LHCN-M2 (cell line): ENCODE data around the gene SLCO4A1. TPM values are rescaled to one million over a fixed set of nuclear protein-coding genes. Genes with fewer than 3 reads are reported as not detected.
A peak's percentile ranks its signal among the peaks of the same experiment; 100 is the strongest.

Source experiments
- DNase-seq: peaks from one replicate; pipeline ENCODE4 v3.0.0-alpha.2; 2012; ENCODE audit warnings: low read depth
- total RNA-seq: library from RNA; depleted of rRNA; stranded (reverse); fragments of >200 nt; gene quantifications from 2 replicates; pipeline ENCODE4 v1.2.3, GENCODE V29; 2014; rRNA removed

Gene SLCO4A1
- total RNA-seq, 1 experiment from 2014 or later: 0.17 TPM

DNA sequence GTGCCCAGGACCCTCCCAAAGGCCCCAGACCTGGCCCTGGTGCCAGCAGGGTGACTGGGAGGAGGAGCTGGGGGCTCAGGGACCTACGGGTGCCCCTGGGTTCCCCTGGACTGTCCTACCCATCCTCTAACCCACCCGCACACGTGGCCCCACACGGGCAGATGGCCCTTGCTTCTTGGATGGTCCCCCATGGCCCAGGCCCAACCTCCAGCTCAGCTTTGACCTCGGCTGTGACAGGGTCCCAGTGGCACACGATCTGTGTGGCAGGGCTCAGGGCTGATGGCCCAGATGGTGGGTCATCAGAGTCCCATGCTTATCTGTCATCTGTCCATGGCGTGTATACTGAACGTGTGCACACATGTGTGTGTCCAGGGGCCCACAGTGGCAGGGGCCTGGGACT lies 70.3 kb downstream of the SLCO4A1 start:
- DNase-seq: no peak

GRCh38 chr20:62714006-62714405 lies 71.7 kb downstream of the SLCO4A1 start:
- DNase-seq: no peak

GRCh38 chr20:62714799-62715198 lies 72.5 kb downstream of the SLCO4A1 start:
- no peak for DNase-seq

DNA sequence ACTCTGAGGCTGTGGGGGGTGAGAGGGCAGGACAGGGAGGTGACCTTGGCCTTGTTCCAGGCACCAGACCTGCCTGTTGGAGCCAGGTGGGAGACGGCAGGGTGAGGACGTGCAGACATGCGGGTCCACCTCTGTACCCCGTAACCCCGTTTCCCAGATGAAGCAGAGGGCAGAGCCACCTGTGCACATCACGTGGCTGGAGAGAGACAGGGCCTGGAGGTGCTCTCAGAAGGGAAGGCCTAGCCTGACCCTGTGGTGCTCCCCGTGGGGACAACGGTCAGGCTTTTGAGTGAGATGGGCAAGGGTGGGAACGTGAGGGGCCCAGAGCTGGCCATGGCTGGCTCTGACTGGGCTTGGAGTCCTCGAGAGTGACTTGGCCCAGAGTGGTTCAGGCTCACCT lies 72.9 kb downstream of the SLCO4A1 start:
- DNase-seq: no peak

DNA sequence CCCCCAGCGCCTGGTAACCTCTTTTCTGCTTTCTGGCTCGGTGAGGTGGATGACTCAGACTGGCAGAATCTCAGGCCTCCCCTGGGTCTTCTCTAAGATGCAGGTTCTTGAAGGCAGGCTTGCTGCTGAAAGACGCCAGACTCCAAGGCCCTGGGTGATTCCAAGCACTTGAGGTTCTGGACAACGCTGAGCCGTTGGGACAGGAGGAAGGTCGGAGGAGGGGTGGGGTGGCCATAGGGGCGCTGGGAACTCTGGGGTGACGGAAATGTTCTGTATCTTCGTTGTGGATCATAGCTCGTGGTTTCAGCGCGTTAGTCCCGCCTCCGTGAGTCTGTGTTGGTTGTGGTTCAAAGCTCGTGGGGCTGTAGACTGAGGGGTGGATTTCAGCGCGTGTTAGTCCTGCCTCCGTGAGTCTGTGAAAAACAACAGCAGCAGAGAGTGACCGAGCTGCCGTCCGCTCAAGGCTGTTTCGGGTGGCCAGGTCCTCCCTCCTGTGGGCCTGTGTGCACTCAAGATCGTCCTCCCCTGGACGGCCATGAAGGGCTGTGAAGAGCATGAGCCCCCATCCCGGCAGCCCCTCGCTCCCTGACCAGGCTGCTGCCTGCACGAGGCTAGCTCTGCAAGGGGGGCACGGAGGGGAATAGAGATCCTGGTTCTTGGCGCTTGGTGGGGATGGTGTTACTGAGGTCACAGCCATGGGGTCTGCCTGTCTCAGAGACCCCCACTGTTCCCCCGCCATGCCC lies 74.1 kb downstream of the SLCO4A1 start:
- DNase-seq: peak; percentile 32

DNA sequence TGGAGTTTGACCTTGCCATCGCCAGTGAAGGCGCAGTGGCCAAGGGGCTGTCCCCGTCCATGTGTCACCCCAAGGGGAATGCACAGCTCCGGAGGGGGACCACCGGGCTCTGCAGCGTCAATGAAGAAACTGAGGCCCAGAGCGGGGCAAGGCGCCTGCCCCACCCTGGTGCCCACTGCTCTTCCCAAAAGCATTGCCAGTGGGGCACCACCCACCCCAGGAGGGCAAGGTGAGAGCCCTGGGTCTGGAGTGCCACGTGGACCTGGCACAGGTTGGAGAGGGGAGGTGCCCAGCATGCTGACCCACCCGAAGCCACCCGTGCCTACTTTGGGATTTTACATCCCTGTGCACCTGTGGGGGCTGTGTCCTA lies 74.6 kb downstream of the SLCO4A1 start:
- DNase-seq: no peak

DNA sequence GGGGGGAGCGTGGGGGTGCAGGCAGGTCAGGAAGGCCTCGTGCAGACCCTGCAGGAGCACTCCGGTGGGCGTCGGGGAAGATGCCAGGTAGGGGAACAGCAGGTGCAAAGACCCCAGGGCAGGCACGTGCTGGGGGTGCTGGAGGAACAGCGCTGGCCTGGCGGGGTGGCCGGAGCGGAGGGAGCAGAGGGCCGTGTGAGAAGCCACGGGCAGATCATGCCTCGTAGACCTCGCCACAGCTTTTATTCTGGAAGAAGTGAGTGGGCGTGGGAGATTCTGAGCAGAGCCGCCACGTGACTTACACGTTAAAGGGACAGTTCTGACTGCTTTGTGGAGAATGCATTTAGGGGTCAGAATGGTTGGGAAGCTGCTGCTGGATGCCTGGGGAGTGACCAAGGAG lies 75.6 kb downstream of the SLCO4A1 start:
- DNase-seq: peak; percentile 13

DNA sequence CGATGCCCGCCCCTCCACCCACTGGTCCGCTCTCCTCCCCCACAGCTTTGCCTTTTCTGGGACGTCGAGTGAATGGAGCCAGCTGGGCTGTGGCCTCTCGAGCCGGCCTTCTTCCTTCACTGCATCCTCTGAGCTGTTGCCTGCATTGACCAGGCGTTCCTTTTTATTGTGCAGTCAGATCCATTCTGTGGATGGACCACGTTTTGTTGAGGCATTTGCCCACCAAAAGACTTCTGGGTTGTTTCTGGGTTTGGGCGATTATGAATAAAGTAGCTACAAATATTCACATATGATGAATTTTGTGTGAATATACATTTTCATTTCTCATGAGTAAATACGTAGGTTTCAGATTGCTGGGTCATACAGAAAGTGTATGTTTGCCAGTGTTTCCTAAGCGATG lies 76.2 kb downstream of the SLCO4A1 start:
- DNase-seq: no peak

GRCh38 chr20:62719250-62719935 lies 77.1 kb downstream of the SLCO4A1 start:
- no peak for DNase-seq

Other genes starting within 250 kb of the SLCO4A1 start
- gene CABLES2, start 235.2 kb upstream of the SLCO4A1 start, total RNA-seq: 7.0 and 7.2 TPM in 2 replicates
- not detected in 2 replicates for gene RBBP8NL, start 215.0 kb upstream of the SLCO4A1 start, total RNA-seq
- not detected in 2 replicates for gene GATA5, start 166.5 kb upstream of the SLCO4A1 start, total RNA-seq
- 0.77 and 0.98 TPM in 2 replicates for gene NTSR1, start 66.3 kb downstream of the SLCO4A1 start, total RNA-seq
- gene MRGBP, start 154.0 kb downstream of the SLCO4A1 start, total RNA-seq: 30.7 and 32.8 TPM in 2 replicates
- gene OGFR, start 162.3 kb downstream of the SLCO4A1 start, total RNA-seq: 64.6 and 69.7 TPM in 2 replicates
- not detected in 2 replicates for gene COL9A3, start 174.5 kb downstream of the SLCO4A1 start, total RNA-seq
- gene TCFL5, start 219.3 kb downstream of the SLCO4A1 start, total RNA-seq: 13.8 and 15.6 TPM in 2 replicates